Measurements from ENCODE around the gene MYL7. TPM values are rescaled to one million over a fixed set of nuclear protein-coding genes. Genes with fewer than 3 reads are reported as not detected.

Gene MYL7
- total RNA-seq, 1 experiment from 2014 or later: not detected

DNA sequence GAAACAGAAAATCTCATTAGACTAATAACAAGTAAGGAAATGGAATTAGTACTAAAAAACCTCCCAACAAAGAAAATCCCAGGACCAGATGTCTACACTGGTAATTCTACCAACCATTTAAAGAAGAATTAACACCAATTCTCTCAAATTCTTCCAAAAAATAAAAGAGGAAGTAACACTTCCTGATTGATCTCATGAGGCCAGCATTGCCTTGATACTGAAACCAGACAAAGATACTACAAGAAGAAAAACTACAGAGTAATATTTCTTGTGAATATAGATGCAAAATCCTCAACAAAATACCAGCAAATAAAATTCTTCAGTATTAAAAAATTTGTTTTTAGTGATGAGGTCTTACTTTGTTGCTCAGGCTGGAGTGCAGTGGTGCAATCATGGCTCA is 26.8 kb upstream of the MYL7 start:
- POLR2A ChIA-PET: interaction anchor here (0.6 kb wide), 1 partner anchor 834 kb away, joined by 4 read pairs; no protein-coding TSS in a partner anchor
- TF ChIP-seq POLR2AphosphoS5 (IDR thresholded peaks at IDR 0.05; ENCODE audit: low read depth, low read length): no peak
- TF ChIP-seq SIN3A (IDR thresholded peaks at IDR 0.05; ENCODE audit: borderline replicate concordance, insufficient read depth, low read depth, low read length): no peak
- TF ChIP-seq CTCF (IDR thresholded peaks at IDR 0.05): no peak
- no peak for TF ChIP-seq REST (IDR thresholded peaks at IDR 0.05; ENCODE audit: insufficient read depth in 1 of 2, low read depth in 2 of 2, low read length in 1 of 2)
- no peak for TF ChIP-seq TCF7L2 (IDR thresholded peaks at IDR 0.05; ENCODE audit: low read depth, low read length)
- no peak for ATAC-seq
- Histone ChIP-seq H3K27me3 (ENCODE audit: control insufficient read depth, insufficient read depth, low read length) (no peaks in the 10 kb centered on the region), H3K27ac (ENCODE audit: low read length) (no peak overlapping the region), H3K36me3 (ENCODE audit: control insufficient read depth, insufficient read depth, low read length) (no peaks in the 10 kb centered on the region), H3K4me3 (ENCODE audit: low read depth in 2 of 2, low read length in 2 of 2) (no peak overlapping the region), H3K4me1 (ENCODE audit: control insufficient read depth, insufficient read depth, low read length) (no peaks in the 10 kb centered on the region), H3K9me3 (ENCODE audit: control insufficient read depth, insufficient read depth, low read depth, low read length) (no peaks in the 10 kb centered on the region)
- DNase-seq (ENCODE audit: low read depth, low spot score): no peak
- intact Hi-C loops (cut with micrococcal nuclease; ENCODE audit: unreplicated experiment) (no loop called here), in situ Hi-C loops (cut with HindIII; ENCODE audit: low pct_unique_long_range_greater_than_20kb, low sequenced_read_pairs) (no loop called here)
- BruUV-seq (replicated peaks): no TSS peak
- CTCF ChIA-PET: no interaction called here

DNA sequence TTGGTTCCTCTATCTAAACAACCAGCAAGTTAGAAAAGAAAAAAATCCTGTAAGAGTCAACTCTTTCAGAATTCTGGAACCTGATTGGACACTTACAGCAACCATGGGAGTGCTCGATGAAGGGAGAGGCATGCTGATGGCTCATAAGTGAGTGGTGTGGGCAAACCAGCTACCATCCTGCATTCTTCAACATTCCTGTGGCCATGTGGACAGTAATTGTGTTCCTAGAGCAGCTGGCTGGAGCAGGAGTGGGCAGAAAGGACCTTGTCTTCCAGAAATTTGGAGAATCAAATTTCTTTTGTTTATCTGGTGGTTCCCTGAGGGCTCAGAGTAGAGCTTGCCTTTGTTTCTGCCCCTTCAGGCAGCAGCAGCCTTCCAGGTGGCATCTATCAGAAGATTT is 22.5 kb upstream of the MYL7 start:
- Histone ChIP-seq H3K4me3 (ENCODE audit: low read depth in 2 of 2, low read length in 2 of 2) (no peak overlapping the region), H3K9me3 (ENCODE audit: control insufficient read depth, insufficient read depth, low read depth, low read length) (no peaks in the 10 kb centered on the region), H3K27ac (ENCODE audit: low read length) (no peak overlapping the region), H3K27me3 (ENCODE audit: control insufficient read depth, insufficient read depth, low read length) (no peaks in the 10 kb centered on the region), H3K36me3 (ENCODE audit: control insufficient read depth, insufficient read depth, low read length) (no peaks in the 10 kb centered on the region), H3K4me1 (ENCODE audit: control insufficient read depth, insufficient read depth, low read length) (no peaks in the 10 kb centered on the region)
- TF ChIP-seq REST (IDR thresholded peaks at IDR 0.05; ENCODE audit: insufficient read depth in 1 of 2, low read depth in 2 of 2, low read length in 1 of 2) (no peak), CTCF (IDR thresholded peaks at IDR 0.05) (no peak), TCF7L2 (IDR thresholded peaks at IDR 0.05; ENCODE audit: low read depth, low read length) (no peak), SIN3A (IDR thresholded peaks at IDR 0.05; ENCODE audit: borderline replicate concordance, insufficient read depth, low read depth, low read length) (no peak), POLR2AphosphoS5 (IDR thresholded peaks at IDR 0.05; ENCODE audit: low read depth, low read length) (no peak)
- DNase-seq (ENCODE audit: low read depth, low spot score) (no peak), ATAC-seq (no peak)
- BruUV-seq (replicated peaks): no TSS peak
- ChIA-PET CTCF (no interaction called here), POLR2A (no interaction called here)
- intact Hi-C loops (cut with micrococcal nuclease; ENCODE audit: unreplicated experiment) (no loop called here), in situ Hi-C loops (cut with HindIII; ENCODE audit: low pct_unique_long_range_greater_than_20kb, low sequenced_read_pairs) (no loop called here)

Measured in Panc1 (cell line).